Activated T-helper 1 cell treated with anti-CD3 and anti-CD28 coated beads, Interleukin-2, amount 50 U/mL, for 16 hours (primary cell): Measurements from ENCODE around the gene NXPH4.

Experiments
- DNase-seq, 2 donors: peaks; one replicate each; pipeline ENCODE4 v3.0.0-alpha.2; 2020; ENCODE audit warnings: low read depth in 1 of 2, low spot score in 1 of 2

Gene NXPH4

DNA sequence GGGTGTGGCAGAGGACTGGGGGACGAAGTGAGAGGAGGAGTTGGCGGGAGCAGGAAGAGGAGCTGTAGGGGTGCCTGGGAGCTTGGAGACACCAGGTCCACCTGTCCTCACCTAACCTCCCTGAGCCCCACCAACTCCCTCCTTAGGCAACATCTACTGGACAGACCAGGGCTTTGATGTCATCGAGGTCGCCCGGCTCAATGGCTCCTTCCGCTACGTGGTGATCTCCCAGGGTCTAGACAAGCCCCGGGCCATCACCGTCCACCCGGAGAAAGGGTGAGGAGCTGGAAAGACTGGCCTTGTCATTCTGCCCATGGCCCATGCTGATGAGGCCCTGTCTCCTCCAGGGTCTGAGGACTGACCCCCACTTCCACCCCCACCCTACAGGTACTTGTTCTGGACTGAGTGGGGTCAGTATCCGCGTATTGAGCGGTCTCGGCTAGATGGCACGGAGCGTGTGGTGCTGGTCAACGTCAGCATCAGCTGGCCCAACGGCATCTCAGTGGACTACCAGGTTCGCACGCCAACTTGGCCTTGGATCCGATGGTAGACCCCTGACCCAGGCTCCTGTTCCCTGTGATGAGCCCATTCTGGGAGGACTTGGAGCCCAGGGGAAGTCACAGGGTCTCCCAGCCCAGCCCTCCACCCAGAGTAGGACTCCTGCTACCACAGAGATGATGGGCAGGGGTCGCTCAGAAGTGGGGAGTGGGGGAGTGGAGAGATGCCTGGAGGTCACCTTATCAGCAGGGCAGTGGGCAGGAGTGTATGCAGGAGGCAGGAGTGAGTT is 32.5 kb upstream of the NXPH4 start:
- DNase-seq = no peak

DNA sequence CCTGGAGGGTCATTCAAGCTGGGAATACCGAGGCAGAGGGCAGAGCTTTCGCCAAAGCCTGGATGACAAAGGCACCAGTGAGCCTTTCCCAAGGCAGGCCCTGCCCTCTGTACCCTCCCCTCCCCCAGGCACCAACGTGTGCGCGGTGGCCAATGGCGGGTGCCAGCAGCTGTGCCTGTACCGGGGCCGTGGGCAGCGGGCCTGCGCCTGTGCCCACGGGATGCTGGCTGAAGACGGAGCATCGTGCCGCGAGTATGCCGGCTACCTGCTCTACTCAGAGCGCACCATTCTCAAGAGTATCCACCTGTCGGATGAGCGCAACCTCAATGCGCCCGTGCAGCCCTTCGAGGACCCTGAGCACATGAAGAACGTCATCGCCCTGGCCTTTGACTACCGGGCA is 31.2 kb upstream of the NXPH4 start:
- no peak for DNase-seq

DNA sequence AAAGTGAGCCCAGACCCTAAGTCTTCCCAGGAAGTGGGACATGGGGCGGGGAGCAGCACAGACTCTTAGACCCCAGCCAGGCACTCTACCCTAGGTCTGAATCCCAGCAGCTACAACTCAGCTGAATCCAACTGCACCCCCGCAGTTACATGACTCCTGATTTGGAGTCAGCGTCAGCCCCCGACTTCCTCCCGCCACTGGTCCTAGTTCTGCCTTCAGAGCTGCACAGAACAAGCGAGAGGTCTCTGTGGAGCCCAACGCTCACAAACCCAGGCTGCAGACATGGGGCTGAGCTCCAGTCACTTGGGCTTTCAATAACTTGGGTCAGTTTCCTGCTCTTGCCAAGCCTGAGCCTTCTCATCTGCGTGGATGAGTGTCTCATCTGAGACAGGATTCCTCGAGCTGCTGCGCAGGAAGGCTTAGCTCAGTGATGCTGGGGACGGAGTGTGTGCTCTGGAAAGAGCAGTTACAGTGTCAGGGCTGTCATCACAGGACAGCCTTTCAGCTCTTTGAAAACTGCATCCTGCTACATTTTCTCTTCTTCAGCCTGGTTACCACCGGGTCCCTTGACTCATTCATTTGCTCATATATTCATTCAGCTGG is 30.6 kb upstream of the NXPH4 start:
- no peak for DNase-seq

DNA sequence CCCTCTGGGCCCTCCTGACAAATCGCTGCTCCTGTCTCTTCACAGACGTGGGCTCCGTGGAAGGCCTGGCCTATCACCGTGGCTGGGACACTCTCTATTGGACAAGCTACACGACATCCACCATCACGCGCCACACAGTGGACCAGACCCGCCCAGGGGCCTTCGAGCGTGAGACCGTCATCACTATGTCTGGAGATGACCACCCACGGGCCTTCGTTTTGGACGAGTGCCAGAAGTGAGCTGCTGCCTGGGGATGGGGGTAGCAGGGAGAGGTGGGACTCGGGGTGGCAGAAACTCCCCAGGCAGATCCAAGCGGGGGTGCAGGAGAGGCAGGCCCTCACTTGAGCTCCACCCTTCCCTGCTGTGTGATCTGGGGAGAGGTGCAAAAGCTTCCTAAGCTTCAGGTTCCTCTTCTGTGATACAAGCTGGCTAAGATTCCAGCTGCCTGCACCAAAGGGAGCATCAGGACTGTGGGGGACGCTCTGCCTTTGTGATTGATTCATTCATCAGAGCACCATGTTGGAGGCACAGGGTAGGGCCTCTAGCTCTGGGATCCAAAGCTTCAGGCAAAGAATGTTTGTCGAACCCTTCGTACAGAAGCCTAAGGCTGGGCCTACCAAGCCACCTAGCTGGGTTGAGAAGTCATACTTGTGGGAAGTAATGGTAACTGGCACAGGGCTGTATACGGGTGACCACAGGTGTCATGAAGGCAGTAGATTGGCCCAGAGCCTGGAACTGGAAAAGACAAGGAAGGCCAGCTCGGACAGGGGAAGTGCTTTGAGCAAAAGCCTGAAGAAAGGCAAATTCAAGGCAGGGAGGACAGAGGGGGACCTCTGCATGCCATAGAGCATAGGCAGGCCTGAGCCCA is 29.1 kb upstream of the NXPH4 start:
- no peak for DNase-seq

DNA sequence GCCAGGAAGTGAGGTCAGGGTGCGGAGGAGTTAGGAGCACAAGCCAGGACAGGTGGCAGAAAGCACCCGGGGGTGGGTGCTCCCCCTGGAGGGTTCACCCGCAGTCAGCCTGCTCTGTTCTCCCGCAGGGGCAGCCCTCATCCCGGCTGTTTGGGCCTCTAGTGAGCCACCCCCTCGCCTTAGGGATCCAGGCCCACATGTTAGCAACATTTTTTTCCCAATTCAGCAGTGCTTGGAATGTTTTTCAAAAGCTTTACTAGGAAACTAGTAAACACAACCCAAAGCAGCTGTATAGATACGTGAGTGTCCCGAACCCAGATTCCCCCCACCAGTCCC is 28.5 kb upstream of the NXPH4 start:
- DNase-seq = no peak

DNA sequence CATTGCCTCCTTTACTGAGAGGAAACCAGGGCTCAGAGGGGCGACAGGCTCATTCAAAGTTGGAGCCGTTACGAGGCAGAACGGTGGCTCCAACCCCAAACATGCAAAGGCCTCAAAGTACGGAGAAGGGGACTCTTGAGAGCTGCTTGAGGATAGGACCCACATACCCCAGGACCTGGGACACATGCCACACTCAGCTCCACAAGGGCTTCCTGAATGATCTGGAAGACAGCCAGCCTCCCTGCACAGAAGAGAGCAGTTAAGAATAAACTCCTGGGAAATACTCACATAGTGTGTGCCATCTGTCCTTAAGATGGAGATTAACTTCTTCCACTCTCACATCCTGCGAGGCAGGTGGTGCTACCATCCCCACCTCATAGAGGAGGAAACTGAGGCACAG is 26.6 kb upstream of the NXPH4 start:
- no peak for DNase-seq

DNA sequence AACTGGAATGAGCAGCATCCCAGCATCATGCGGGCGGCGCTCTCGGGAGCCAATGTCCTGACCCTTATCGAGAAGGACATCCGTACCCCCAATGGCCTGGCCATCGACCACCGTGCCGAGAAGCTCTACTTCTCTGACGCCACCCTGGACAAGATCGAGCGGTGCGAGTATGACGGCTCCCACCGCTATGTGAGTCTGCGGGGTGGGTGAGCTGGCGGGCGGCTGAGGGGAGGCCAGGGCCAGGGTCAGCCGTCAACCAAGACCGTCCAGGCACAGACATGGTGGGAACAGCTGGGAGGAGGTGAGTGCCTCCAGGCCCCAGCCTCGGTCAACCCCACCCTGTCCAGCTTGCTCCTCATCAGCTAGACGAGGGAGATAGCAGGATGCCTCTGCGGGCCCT is 25.8 kb upstream of the NXPH4 start:
- no peak for DNase-seq

DNA sequence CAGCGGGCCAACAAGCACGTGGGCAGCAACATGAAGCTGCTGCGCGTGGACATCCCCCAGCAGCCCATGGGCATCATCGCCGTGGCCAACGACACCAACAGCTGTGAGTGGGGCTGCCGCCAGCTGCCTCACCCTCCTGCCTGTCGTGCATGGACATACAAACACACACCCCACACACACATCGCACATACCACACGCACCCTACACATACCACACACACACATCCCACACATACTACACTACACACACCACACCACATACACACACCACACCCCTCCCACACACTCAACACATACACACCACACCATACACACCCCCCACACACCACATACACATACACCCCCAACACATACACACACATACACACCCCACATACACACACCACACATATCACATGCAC is 25.2 kb upstream of the NXPH4 start:
- DNase-seq = no peak

DNA sequence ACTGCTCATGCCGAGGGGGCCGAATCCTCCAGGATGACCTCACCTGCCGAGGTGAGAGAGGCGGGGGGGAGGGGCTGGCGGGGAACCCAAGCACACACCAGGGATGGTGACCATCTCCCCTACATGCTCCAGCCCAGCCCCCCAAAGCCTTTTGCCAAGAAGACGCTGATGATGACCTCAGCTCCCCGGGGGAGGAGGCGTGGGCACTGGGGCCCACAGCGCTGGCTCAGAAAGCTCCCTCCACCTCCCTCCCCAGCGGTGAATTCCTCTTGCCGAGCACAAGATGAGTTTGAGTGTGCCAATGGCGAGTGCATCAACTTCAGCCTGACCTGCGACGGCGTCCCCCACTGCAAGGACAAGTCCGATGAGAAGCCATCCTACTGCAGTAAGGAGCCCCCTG is 23.7 kb upstream of the NXPH4 start:
- DNase-seq = no peak

DNA sequence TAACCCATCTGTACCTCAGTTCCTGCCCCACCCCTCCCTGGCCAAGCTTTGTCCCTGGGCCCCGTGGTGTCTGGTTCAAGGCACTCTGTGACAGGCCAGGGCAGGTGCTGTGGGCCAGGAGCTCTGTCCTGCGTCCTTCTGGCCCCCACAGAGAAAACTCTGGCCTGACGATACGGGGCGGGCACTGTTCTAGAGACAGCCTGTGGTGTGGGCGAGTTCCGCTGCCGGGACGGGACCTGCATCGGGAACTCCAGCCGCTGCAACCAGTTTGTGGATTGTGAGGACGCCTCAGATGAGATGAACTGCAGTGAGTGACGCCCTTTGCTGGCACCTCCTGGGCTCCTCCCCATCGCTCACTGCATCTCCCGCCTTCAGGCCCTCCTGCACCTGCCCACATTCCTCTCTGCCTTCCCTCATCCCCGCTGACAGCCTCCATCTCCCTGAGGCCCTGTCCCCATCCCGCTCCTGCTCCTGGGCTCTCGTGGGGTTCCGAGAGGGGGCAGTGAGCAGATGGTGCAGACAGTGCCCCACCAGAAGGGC is 22.8 kb upstream of the NXPH4 start:
- no peak for DNase-seq

DNA sequence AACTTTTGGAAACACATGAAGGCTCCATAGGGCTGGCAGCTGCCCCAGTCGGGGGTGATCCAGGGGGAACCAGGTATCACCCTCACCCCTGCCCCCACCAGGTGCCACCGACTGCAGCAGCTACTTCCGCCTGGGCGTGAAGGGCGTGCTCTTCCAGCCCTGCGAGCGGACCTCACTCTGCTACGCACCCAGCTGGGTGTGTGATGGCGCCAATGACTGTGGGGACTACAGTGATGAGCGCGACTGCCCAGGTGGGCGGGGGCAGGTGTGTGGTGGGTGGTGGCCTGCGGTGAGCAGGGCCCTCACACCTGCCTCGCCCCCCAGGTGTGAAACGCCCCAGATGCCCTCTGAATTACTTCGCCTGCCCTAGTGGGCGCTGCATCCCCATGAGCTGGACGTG is 22.3 kb upstream of the NXPH4 start:
- no peak for DNase-seq

DNA sequence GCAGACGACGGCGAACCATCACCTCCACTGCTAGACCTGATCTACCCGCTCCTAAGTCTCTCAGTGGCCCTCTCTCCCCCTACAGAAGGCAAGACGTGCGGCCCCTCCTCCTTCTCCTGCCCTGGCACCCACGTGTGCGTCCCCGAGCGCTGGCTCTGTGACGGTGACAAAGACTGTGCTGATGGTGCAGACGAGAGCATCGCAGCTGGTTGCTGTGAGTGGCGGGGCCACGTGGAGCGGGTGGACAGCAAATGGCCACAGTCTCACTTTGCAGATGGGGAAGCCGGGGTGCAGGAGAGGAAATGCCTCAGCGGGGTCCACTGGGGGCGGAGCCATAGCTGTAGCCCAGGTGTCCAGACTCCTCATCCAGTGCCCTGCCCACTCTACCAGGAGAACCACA is 21.4 kb upstream of the NXPH4 start:
- DNase-seq = no peak

DNA sequence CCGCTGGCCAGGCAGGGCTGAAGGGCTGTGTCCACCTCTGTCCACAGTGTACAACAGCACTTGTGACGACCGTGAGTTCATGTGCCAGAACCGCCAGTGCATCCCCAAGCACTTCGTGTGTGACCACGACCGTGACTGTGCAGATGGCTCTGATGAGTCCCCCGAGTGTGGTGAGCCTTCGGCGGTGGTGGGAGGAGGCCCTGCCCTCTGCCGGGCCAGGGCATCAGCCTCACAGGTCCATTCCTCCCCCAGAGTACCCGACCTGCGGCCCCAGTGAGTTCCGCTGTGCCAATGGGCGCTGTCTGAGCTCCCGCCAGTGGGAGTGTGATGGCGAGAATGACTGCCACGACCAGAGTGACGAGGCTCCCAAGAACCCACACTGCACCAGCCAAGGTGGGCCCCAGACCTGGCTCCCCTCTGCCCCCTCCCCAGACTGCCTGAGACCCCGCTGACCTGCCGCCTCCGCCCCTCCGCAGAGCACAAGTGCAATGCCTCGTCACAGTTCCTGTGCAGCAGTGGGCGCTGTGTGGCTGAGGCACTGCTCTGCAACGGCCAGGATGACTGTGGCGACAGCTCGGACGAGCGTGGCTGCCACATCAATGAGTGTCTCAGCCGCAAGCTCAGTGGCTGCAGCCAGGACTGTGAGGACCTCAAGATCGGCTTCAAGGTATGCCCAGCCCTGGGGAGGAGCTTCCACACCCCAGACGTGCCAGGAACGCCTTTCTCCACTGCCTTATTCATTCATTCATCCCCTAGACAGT is 20.8 kb upstream of the NXPH4 start:
- no peak for DNase-seq

DNA sequence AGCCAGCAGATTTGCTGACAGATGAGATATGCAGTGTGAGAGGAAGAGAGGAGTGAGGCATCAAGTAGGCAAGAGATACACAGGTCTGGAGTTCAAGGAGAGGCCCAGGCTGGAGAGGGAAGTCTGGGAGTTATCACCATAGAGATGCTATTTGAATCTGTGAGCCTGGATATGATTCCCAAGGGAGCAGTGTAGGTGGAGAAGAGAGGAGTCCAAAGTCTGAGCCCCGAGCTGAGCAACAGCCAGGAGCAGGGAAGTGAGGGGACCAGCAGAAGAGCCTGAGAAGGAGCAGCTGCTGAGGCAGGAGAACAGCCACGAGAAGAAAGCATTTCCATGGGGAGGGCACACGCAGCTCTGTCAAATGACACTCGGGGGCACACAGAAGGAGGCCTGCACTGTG is 20.2 kb upstream of the NXPH4 start:
- no peak for DNase-seq

DNA sequence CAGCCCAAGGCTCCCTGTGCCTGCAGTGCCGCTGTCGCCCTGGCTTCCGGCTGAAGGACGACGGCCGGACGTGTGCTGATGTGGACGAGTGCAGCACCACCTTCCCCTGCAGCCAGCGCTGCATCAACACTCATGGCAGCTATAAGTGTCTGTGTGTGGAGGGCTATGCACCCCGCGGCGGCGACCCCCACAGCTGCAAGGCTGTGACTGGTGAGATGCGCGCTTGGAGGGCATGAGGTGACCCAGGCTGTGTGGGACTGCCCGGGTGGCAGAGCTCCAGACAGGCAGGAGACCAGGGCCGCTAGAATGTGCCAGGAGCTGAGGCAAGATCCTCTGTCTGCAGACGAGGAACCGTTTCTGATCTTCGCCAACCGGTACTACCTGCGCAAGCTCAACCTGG is 19.6 kb upstream of the NXPH4 start:
- DNase-seq = no peak

DNA sequence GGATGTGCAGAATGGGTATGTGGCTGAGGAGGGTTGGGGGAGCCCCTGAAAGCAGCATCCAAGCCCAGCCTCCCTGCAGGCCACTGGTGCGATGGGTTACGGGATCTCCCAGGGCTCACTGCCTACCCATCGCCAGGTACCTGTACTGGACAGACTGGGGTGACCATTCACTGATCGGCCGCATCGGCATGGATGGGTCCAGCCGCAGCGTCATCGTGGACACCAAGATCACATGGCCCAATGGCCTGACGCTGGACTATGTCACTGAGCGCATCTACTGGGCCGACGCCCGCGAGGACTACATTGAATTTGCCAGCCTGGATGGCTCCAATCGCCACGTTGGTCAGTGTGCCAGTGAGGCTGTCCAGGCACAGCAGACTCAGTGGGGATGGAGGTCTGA is 18.3 kb upstream of the NXPH4 start:
- no peak for DNase-seq

DNA sequence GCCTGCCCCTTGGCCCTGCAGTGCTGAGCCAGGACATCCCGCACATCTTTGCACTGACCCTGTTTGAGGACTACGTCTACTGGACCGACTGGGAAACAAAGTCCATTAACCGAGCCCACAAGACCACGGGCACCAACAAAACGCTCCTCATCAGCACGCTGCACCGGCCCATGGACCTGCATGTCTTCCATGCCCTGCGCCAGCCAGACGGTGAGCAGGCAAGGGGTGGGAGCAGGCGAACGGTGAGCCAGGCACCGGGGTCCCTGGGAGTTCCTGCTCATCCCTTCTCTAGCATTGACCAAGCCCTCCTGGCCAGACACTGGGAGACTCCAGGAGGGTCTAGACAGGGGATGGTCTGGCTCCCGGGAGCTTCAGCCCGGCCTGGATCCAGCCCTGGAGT is 17.4 kb upstream of the NXPH4 start:
- no peak for DNase-seq

DNA sequence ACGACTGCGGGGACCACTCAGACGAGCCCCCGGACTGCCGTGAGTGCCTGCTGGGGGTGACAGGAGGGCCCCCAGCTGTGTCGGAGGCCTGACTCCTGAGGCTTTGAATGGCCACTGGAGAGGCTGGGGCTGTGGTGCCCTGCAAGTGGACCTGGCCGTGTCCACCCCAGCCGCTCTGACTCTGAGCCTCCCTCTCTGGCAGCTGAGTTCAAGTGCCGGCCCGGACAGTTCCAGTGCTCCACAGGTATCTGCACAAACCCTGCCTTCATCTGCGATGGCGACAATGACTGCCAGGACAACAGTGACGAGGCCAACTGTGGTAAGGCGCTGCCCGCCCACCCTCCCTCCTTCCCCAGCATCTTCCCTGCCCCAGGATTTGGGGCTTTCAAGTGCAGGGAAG is 16.1 kb upstream of the NXPH4 start:
- DNase-seq = no peak

DNA sequence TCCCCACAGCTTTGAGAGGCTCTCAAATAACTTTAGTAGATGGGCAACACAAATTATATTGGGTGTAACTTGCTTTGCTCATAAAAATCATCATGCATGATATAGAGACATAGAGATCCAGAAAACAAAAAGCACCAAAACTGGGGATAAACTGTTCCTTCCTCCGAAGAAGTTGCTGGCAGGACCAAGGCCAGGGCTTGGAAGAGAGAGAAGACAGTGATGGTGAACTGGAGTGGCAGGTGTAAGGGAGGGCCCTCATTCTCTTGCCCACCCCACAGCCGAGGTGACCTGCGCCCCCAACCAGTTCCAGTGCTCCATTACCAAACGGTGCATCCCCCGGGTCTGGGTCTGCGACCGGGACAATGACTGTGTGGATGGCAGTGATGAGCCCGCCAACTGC is 15.4 kb upstream of the NXPH4 start:
- DNase-seq = no peak

DNA sequence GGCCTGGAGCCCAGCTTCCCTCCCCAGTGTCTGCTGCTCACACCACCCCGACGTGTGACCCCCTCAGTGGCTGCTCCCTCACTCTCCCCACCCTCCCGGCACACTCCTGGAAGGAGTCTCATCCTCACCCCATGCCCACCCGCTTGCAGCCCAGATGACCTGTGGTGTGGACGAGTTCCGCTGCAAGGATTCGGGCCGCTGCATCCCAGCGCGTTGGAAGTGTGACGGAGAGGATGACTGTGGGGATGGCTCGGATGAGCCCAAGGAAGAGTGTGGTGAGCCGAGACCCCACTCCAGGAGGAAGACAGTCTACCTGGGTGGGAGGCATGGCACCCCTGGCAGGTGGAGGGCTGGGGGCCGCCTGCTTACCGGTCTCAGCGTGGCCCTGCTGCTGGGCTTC is 15.0 kb upstream of the NXPH4 start:
- DNase-seq = no peak

DNA sequence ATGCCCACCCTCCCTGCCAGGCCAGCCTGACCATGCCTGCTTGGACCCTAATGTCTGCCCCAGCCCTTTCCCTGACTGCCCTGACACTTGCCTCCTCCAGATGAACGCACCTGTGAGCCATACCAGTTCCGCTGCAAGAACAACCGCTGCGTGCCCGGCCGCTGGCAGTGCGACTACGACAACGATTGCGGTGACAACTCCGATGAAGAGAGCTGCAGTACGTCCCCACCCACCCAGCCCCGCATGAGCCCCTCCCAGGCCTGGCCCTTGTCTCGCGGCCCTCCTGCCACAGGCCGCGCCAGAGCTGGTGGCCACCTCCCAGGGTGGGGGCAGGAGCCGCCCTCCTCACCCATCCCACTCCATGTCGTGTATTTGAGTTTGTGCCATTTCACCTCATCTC is 14.3 kb upstream of the NXPH4 start:
- no peak for DNase-seq
